GM23338 (cell line): ENCODE data around the gene MTFR1L.

Source experiments
- EZH2phosphoT487 ChIP-seq: fragments of 200-600 bp; sonication (generic); IDR thresholded peaks from one replicate; pipeline ENCODE4 v1.8.1; 2018; ENCODE audit warnings: antibody characterized with exemption; ENCODE audit not compliant: unreplicated experiment
- JUNB ChIP-seq: IDR thresholded peaks from one replicate; pipeline ENCODE4 v1.6.1; 2016; ENCODE audit warnings: antibody characterized with exemption; ENCODE audit not compliant: unreplicated experiment
- TF ChIP-seq, protein P1 (sequence below), 2 experiments: fragments of 200-600 bp in 1 of 2; sonication (generic) in 1 of 2; conservative IDR thresholded peaks; 2 replicates each; pipeline versions ENCODE4 v1.5.1 to v1.6.1; 2016 to 2017; ENCODE audit warnings: antibody characterized with exemption in 2 of 2, low read depth in 2 of 2, mild to moderate bottlenecking in 2 of 2, moderate library complexity in 1 of 2

DNA sequence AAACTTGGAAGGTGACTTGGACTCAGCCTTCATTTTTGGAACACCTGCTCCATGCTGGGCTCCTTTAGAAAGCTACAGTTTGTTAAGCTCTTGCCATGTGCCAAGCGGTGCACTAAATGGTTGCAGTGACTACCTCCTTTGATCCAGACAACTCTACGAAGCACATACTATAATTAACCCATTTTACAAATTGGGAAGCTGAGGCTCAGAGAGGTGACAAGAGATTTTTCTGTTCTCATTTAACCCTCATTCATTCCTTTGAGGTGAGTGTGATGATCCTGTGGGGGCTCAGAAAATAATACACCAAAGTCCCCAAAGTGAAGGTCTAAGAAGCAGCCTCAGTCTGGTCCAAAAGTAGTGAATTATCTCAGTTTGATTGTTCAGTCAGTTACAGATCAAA is 57.4 kb downstream of the MTFR1L start:
- TF ChIP-seq, protein P1, sequence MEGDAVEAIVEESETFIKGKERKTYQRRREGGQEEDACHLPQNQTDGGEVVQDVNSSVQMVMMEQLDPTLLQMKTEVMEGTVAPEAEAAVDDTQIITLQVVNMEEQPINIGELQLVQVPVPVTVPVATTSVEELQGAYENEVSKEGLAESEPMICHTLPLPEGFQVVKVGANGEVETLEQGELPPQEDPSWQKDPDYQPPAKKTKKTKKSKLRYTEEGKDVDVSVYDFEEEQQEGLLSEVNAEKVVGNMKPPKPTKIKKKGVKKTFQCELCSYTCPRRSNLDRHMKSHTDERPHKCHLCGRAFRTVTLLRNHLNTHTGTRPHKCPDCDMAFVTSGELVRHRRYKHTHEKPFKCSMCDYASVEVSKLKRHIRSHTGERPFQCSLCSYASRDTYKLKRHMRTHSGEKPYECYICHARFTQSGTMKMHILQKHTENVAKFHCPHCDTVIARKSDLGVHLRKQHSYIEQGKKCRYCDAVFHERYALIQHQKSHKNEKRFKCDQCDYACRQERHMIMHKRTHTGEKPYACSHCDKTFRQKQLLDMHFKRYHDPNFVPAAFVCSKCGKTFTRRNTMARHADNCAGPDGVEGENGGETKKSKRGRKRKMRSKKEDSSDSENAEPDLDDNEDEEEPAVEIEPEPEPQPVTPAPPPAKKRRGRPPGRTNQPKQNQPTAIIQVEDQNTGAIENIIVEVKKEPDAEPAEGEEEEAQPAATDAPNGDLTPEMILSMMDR (conservative IDR thresholded peaks at IDR 0.05; ENCODE audit: low read depth in 2 of 2): no peak
- TF ChIP-seq EZH2phosphoT487: no peak
- TF ChIP-seq JUNB: no peak
